Measurements from ENCODE around the gene NECTIN4.

NECTIN4 gene

GRCh38 chr1:161048949-161049722, 40.2 kb downstream of the NECTIN4 start:
- Histone ChIP-seq H3K27me3 (ENCODE audit: low read length) (no peaks in the 10 kb centered on the region), H3K9me3 (ENCODE audit: insufficient read depth, low read length) (no peaks in the 10 kb centered on the region), H3K79me2 (ENCODE audit: insufficient read depth, low read length) (peaks cover 8% of the 10 kb centered on the region), H3K9ac (ENCODE audit: low read length) (no peak overlapping the region), H3K27ac (ENCODE audit: low read depth, low read length) (no peak overlapping the region), H3K36me3 (ENCODE audit: low read length) (no peaks in the 10 kb centered on the region; the same call in 1 of the 2 replicates), H3K4me3 (ENCODE audit: insufficient read depth, low read length, poor library complexity, severe bottlenecking) (no peak overlapping the region), H3K9me2 (replicated peaks; ENCODE audit: insufficient read depth, low read length) (no peaks in the 10 kb centered on the region), H3F3A (ENCODE audit: insufficient read depth) (peaks cover 32% of the 10 kb centered on the region), H4K20me1 (ENCODE audit: low read depth, low read length) (no peaks in the 10 kb centered on the region), H3K4me2 (ENCODE audit: low read depth, low read length, poor library complexity, severe bottlenecking) (no peak overlapping the region), H2AFZ (ENCODE audit: low read depth, low read length, severe bottlenecking) (no peak overlapping the region)
- no peak for TF ChIP-seq CTCF (IDR thresholded peaks at IDR 0.05; ENCODE audit: insufficient read depth, low read length, poor library complexity, severe bottlenecking)
- TF ChIP-seq EZH2phosphoT487 (conservative IDR thresholded peaks at IDR 0.05; ENCODE audit: low read length), result no peak

- H3K4me3 ChIP-seq (ENCODE audit: insufficient read depth, low read length, poor library complexity, severe bottlenecking), result no peak overlapping the region
- no peaks in the 10 kb centered on the region for H4K20me1 ChIP-seq (ENCODE audit: low read depth, low read length)
- H3K4me2 ChIP-seq (ENCODE audit: low read depth, low read length, poor library complexity, severe bottlenecking), result no peak overlapping the region
- H3K9me3 ChIP-seq (ENCODE audit: insufficient read depth, low read length), result no peaks in the 10 kb centered on the region
- H3K9me2 ChIP-seq (replicated peaks; ENCODE audit: insufficient read depth, low read length), result no peaks in the 10 kb centered on the region
- no peaks in the 10 kb centered on the region for H3K27me3 ChIP-seq (ENCODE audit: low read length)
- no peak overlapping the region for H3K9ac ChIP-seq (ENCODE audit: low read length)
- H2AFZ ChIP-seq (ENCODE audit: low read depth, low read length, severe bottlenecking), result no peak overlapping the region
- peak overlapping the region; percentile 89 for H3K27ac ChIP-seq (ENCODE audit: low read depth, low read length)
- H3F3A ChIP-seq (ENCODE audit: insufficient read depth), result peaks cover 33% of the 10 kb centered on the region
- peaks cover 9% of the 10 kb centered on the region for H3K79me2 ChIP-seq (ENCODE audit: insufficient read depth, low read length)
- no peak for TF ChIP-seq EZH2phosphoT487 (conservative IDR thresholded peaks at IDR 0.05; ENCODE audit: low read length)
- no peak for TF ChIP-seq CTCF (IDR thresholded peaks at IDR 0.05; ENCODE audit: insufficient read depth, low read length, poor library complexity, severe bottlenecking)
- no peaks in the 10 kb centered on the region; the same call in 1 of the 2 replicates for H3K36me3 ChIP-seq (ENCODE audit: low read length)
Measured at GRCh38 chr1:161047436-161048420, 41.6 kb downstream of the NECTIN4 start.

- Histone ChIP-seq H3K36me3 (ENCODE audit: low read length) (no peaks in the 10 kb centered on the region; the same call in 1 of the 2 replicates), H3K9ac (ENCODE audit: low read length) (peak overlapping the region; percentile 87), H3K27me3 (ENCODE audit: low read length) (no peaks in the 10 kb centered on the region), H3K4me2 (ENCODE audit: low read depth, low read length, poor library complexity, severe bottlenecking) (peak overlapping the region; percentile 88), H3K4me3 (ENCODE audit: insufficient read depth, low read length, poor library complexity, severe bottlenecking) (peak overlapping the region; percentile 81), H3K9me2 (replicated peaks; ENCODE audit: insufficient read depth, low read length) (no peaks in the 10 kb centered on the region), H3F3A (ENCODE audit: insufficient read depth) (peaks cover 33% of the 10 kb centered on the region), H3K27ac (ENCODE audit: low read depth, low read length) (peak overlapping the region; percentile 89), H4K20me1 (ENCODE audit: low read depth, low read length) (no peaks in the 10 kb centered on the region), H3K79me2 (ENCODE audit: insufficient read depth, low read length) (peaks cover 9% of the 10 kb centered on the region), H3K9me3 (ENCODE audit: insufficient read depth, low read length) (no peaks in the 10 kb centered on the region), H2AFZ (ENCODE audit: low read depth, low read length, severe bottlenecking) (no peak overlapping the region)
- no peak for TF ChIP-seq EZH2phosphoT487 (conservative IDR thresholded peaks at IDR 0.05; ENCODE audit: low read length)
- TF ChIP-seq CTCF (IDR thresholded peaks at IDR 0.05; ENCODE audit: insufficient read depth, low read length, poor library complexity, severe bottlenecking), result no peak
Measured at GRCh38 chr1:161046605-161047228, 42.6 kb downstream of the NECTIN4 start.
